ENCODE measurements around the gene USP25. TPM values are rescaled to one million over a fixed set of nuclear protein-coding genes. Genes with fewer than 3 reads are reported as not detected.
A peak's percentile ranks its signal among the peaks of the same experiment; 100 is the strongest.

USP25 gene
- total RNA-seq (2014; rRNA removed; shearing (Covaris generic)) (49.2 and 69.3 TPM in 2 replicates), polyA plus RNA-seq (2016; fragmentation: Nextera tagmentation; extraction: Ambion mirVana) (11.8 and 14.2 TPM in 2 replicates)
- long read RNA-seq, partial matches to known transcripts = 3 of 5 reads
- long read RNA-seq, other reads (novel, unspliced or antisense) = 1 of 5 reads

- Mint-ChIP-seq H3K4me1 (peaks cover 25% of the 10 kb centered on the region), H3K27me3 (ENCODE audit: insufficient read depth, low read depth, poor library complexity) (peaks cover 6% of the 10 kb centered on the region), H3K4me3 (peak within 1 kb of the TSS; percentile 96), H3K36me3 (ENCODE audit: low read depth) (no peaks in the 10 kb centered on the region), H3K9me3 (no peaks in the 10 kb centered on the region), H3K27ac (peak within 1 kb of the TSS; percentile 98)
- Histone ChIP-seq H3K27me3 (ENCODE audit: insufficient read depth) (0 out of 2 replicates have a peak, but pooled peaks cover 7% of the 10 kb centered on the region), H3K9me2 (ENCODE audit: insufficient read depth) (no peaks in the 10 kb centered on the region), H3K4me1 (ENCODE audit: insufficient read depth) (peaks cover 16% of the 10 kb centered on the region), H3K36me3 (ENCODE audit: insufficient read depth) (no peaks in the 10 kb centered on the region), H3K79me2 (replicated peaks; ENCODE audit: insufficient read depth) (peaks cover 44% of the 10 kb centered on the region), H3K4me2 (peak within 1 kb of the TSS; percentile 82), H2AFZ (peak within 1 kb of the TSS; percentile 88), H4K20me1 (replicated peaks; ENCODE audit: insufficient read depth) (peaks cover 3% of the 10 kb centered on the region; the same call in 1 of the 2 replicates), H3F3A (replicated peaks; ENCODE audit: low read depth) (no peaks in the 10 kb centered on the region), H3K27ac (ENCODE audit: low read depth) (peak within 1 kb of the TSS; percentile 69; the same call in 1 of the 2 replicates), H3K4me3 (peak within 1 kb of the TSS; percentile 66)
- ATAC-seq = peak; percentile 82
- TF ChIP-seq NANOG (IDR thresholded peaks at IDR 0.05; ENCODE audit: borderline replicate concordance) (no peak), ZNF331 (CRISPR knock-in tag; IDR thresholded peaks at IDR 0.05; ENCODE audit: low read depth) (no peak), POLR2AphosphoS5 (IDR thresholded peaks at IDR 0.05; ENCODE audit: low read depth) (peak; percentile 76), CTCF (conservative IDR thresholded peaks at IDR 0.05; ENCODE audit: low read depth in 2 of 2) (peak in 1 of 2 experiments; percentile 38; a peak in 2 of 4 replicates)
- peak; percentile 86 for DNase-seq (ENCODE audit: low spot score)
Measured at GRCh38 chr21:15729674-15730483, at the start of gene USP25. USP25 (plus strand) TSS chr21:15729982; CDS start chr21:15730394, 412 bp downstream.

DNA sequence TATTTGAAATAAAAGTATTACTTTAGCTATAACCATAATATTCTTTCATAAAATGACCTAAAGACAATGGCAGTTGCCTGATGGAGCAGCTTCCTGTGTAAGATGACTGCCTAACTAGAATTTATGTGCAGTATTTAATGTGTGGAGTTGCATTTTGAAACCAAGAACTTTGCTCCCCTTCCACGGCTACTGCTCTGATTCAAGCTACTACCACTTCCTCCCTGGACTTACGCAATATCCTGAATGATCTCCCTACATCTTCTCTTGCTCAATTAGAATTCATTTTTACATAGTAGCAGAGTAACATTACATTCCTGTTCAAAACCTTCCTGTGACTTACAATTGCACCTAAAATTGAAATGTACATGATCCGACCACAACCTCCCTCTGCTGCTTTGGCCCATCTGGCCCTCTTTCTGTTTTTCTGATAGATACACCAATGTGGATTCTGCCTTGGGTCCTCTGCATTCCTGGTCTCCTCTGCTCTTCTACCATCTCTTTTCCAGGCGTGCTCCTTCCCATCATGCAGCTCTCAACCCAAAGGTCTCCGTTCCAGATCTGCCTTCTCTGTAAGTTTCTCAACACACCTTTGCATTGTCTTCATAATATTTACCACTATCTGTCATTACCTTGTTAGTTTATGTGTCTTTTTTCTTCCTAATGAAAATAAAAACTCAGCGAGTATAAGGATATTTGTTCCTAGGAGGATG lies 47.4 kb upstream of the USP25 start:
- Histone ChIP-seq H3K79me2 (replicated peaks; ENCODE audit: insufficient read depth) (no peaks in the 10 kb centered on the region), H3K27me3 (ENCODE audit: insufficient read depth) (no peaks in the 10 kb centered on the region), H4K20me1 (replicated peaks; ENCODE audit: insufficient read depth) (no peaks in the 10 kb centered on the region), H3K27ac (ENCODE audit: low read depth) (no peak overlapping the region), H3K4me2 (no peak overlapping the region), H3K4me3 (no peak overlapping the region), H2AFZ (no peak overlapping the region), H3K36me3 (ENCODE audit: insufficient read depth) (no peaks in the 10 kb centered on the region), H3K4me1 (ENCODE audit: insufficient read depth) (no peaks in the 10 kb centered on the region), H3F3A (replicated peaks; ENCODE audit: low read depth) (no peaks in the 10 kb centered on the region), H3K9me2 (ENCODE audit: insufficient read depth) (no peaks in the 10 kb centered on the region; the same call in 1 of the 2 replicates)
- H3K4me1 Mint-ChIP-seq = no peaks in the 10 kb centered on the region
- no peaks in the 10 kb centered on the region for H3K36me3 Mint-ChIP-seq (ENCODE audit: low read depth)
- DNase-seq (ENCODE audit: low spot score) (no peak), ATAC-seq (no peak)
- no peaks in the 10 kb centered on the region for H3K27me3 Mint-ChIP-seq (ENCODE audit: insufficient read depth, low read depth, poor library complexity)
- no peak overlapping the region for H3K4me3 Mint-ChIP-seq
- H3K9me3 Mint-ChIP-seq = no peaks in the 10 kb centered on the region
- H3K27ac Mint-ChIP-seq = no peak overlapping the region
- TF ChIP-seq EZH2phosphoT487 (IDR thresholded peaks at IDR 0.05; ENCODE audit: unreplicated experiment) (no peak), STAT1 (IDR thresholded peaks at IDR 0.05; ENCODE audit: unreplicated experiment) (no peak), ZNF114 (CRISPR knock-in tag; IDR thresholded peaks at IDR 0.05) (no peak), REST (IDR thresholded peaks at IDR 0.05; ENCODE audit: unreplicated experiment) (no peak), ETS1 (IDR thresholded peaks at IDR 0.05) (no peak), NANOG (IDR thresholded peaks at IDR 0.05; ENCODE audit: borderline replicate concordance) (no peak), CREB1 (CRISPR knock-in tag; IDR thresholded peaks at IDR 0.05; ENCODE audit: low read depth) (no peak), ZNF331 (CRISPR knock-in tag; IDR thresholded peaks at IDR 0.05; ENCODE audit: low read depth) (no peak)

Measured in GM23338 (cell line).